ENCODE results near the gene ZBED6. TPM values are rescaled to one million over a fixed set of nuclear protein-coding genes. Genes with fewer than 3 reads are reported as not detected.
"Not testable (repeated sequence)": the region's sequence is repeated elsewhere in the genome, so short reads cannot be mapped to it uniquely, and the experiment has no call there.

ZBED6 gene
- polyA plus RNA-seq, 1 of the 3 experiments (the other 2 are of a cell fraction): 2.5 TPM

DNA sequence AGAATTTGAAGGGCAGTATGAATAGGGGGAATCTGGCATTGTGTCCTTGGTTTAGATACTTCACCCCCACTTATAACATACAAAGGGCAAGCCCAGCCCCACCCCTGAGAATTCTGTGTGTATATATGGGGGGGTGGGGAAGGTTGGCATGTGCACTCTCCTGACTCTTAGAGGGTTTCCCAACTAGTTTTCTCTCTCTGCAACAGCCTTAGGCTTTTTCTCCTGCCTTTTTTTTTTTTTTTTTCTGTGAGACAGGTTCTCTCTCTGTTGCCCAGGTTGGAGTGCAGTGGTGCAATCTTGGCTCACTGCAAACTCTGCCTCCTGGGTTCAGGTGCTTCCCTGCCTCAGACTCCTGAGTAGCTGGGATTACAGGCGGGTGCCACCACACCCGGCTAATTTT is 2.9 kb upstream of the ZBED6 start:
- Histone ChIP-seq H3K4me2 (no peak overlapping the region), H3K36me3 (replicated peaks in 1 of 2; ENCODE audit: control insufficient read depth in 1 of 2, insufficient read depth in 2 of 2, low read length in 1 of 2) (peaks cover 6 to 13% of the 10 kb centered on the region in 2 experiments), H3K9ac (no peak overlapping the region), H4K20me1 (ENCODE audit: insufficient read depth) (peaks cover 12% of the 10 kb centered on the region), H2AFZ (ENCODE audit: low read depth) (no peak overlapping the region), H3K4me1 (ENCODE audit: control insufficient read depth in 1 of 2, insufficient read depth in 2 of 2, low read depth in 1 of 2, low read length in 1 of 2) (peaks cover 5 to 8% of the 10 kb centered on the region in 2 experiments; a peak in 3 of 4 replicates), H3K9me3 (no peaks in the 10 kb centered on the region), H3K9me2 (no peaks in the 10 kb centered on the region), H3F3A (replicated peaks; ENCODE audit: insufficient read depth) (peaks cover 14% of the 10 kb centered on the region), H3K4me3 (ENCODE audit: low read depth in 2 of 2, low read length in 1 of 2) (no peak overlapping the region), H3K79me2 (ENCODE audit: insufficient read depth) (peaks cover 16% of the 10 kb centered on the region), H3K27ac (ENCODE audit: low read depth in 2 of 2, low read length in 1 of 2) (no peak overlapping the region), H3K27me3 (ENCODE audit: insufficient read depth) (no peaks in the 10 kb centered on the region)
- 100% methylated on average over 2 of the region's 2 CpGs for WGBS (ENCODE audit: low lambda C conversion rate)
- TF ChIP-seq POLR2AphosphoS5 (IDR thresholded peaks at IDR 0.05; ENCODE audit: low read depth, low read length) (no peak), MXI1 (IDR thresholded peaks at IDR 0.05; ENCODE audit: low read depth, low read length) (no peak), ELF1 (IDR thresholded peaks at IDR 0.05) (no peak), EZH2phosphoT487 (IDR thresholded peaks at IDR 0.05; ENCODE audit: borderline replicate concordance, low read depth) (no peak), SMC3 (IDR thresholded peaks at IDR 0.05; ENCODE audit: low read depth, low read length) (no peak), TCF12 (IDR thresholded peaks at IDR 0.05) (no peak)
- TF ChIP-seq, protein P1, sequence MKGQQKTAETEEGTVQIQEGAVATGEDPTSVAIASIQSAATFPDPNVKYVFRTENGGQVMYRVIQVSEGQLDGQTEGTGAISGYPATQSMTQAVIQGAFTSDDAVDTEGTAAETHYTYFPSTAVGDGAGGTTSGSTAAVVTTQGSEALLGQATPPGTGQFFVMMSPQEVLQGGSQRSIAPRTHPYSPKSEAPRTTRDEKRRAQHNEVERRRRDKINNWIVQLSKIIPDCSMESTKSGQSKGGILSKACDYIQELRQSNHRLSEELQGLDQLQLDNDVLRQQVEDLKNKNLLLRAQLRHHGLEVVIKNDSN (IDR thresholded peaks at IDR 0.05; ENCODE audit: borderline replicate concordance, low read depth): no peak
- TF ChIP-seq, protein P2, sequence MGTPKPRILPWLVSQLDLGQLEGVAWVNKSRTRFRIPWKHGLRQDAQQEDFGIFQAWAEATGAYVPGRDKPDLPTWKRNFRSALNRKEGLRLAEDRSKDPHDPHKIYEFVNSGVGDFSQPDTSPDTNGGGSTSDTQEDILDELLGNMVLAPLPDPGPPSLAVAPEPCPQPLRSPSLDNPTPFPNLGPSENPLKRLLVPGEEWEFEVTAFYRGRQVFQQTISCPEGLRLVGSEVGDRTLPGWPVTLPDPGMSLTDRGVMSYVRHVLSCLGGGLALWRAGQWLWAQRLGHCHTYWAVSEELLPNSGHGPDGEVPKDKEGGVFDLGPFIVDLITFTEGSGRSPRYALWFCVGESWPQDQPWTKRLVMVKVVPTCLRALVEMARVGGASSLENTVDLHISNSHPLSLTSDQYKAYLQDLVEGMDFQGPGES (IDR thresholded peaks at IDR 0.05; ENCODE audit: low read depth, low read length): no peak
- TF ChIP-seq, protein P3, sequence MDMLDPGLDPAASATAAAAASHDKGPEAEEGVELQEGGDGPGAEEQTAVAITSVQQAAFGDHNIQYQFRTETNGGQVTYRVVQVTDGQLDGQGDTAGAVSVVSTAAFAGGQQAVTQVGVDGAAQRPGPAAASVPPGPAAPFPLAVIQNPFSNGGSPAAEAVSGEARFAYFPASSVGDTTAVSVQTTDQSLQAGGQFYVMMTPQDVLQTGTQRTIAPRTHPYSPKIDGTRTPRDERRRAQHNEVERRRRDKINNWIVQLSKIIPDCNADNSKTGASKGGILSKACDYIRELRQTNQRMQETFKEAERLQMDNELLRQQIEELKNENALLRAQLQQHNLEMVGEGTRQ (IDR thresholded peaks at IDR 0.05; ENCODE audit: borderline replicate concordance, low read depth, low read length): no peak
- TF ChIP-seq, protein P4, sequence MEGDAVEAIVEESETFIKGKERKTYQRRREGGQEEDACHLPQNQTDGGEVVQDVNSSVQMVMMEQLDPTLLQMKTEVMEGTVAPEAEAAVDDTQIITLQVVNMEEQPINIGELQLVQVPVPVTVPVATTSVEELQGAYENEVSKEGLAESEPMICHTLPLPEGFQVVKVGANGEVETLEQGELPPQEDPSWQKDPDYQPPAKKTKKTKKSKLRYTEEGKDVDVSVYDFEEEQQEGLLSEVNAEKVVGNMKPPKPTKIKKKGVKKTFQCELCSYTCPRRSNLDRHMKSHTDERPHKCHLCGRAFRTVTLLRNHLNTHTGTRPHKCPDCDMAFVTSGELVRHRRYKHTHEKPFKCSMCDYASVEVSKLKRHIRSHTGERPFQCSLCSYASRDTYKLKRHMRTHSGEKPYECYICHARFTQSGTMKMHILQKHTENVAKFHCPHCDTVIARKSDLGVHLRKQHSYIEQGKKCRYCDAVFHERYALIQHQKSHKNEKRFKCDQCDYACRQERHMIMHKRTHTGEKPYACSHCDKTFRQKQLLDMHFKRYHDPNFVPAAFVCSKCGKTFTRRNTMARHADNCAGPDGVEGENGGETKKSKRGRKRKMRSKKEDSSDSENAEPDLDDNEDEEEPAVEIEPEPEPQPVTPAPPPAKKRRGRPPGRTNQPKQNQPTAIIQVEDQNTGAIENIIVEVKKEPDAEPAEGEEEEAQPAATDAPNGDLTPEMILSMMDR (IDR thresholded peaks at IDR 0.05): no peak
- ChIA-PET CTCF (interaction anchor here (0.6 to 2.6 kb wide), 3 partner anchors 16 to 523 kb away, joined by 3 to 12 read pairs (median 3); no protein-coding TSS in a partner anchor), POLR2A (no interaction called here)
- no peak for DNase-seq

DNA sequence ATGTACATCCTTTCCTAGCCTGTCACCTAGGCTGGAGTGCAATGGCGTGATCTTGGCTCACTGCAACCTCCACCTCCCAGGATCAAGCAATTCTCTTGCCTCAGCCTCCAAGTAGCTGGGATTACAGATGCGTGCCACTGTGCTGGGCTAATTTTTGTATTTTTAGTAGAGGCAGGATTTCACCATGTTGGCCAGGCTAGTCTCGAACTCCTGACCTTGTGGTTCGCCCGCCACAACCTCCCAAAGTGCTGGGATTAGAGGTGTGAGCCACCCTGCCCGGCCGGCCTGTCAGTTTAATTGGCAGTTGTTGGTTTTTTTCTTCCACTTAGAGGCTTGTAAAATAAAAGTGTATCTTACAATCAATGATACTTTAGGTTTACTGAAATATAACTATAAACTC is 1.9 kb upstream of the ZBED6 start:
- CTCF ChIA-PET: interaction anchor here (2.6 kb wide), 1 partner anchor 91 kb away, joined by 12 read pairs; no protein-coding TSS in a partner anchor
- peaks cover 14 to 19% of the 10 kb centered on the region in 2 experiments; a peak in 3 of 4 replicates for H3K4me1 ChIP-seq (ENCODE audit: control insufficient read depth in 1 of 2, insufficient read depth in 2 of 2, low read depth in 1 of 2, low read length in 1 of 2)

More for the DNA sequence above, 1.9 kb upstream of the ZBED6 start:
- H2AFZ ChIP-seq (ENCODE audit: low read depth); H3K9ac ChIP-seq; POLR2A ChIA-PET; H3K9me2 ChIP-seq; H3K4me3 ChIP-seq (ENCODE audit: low read depth in 2 of 2, low read length in 1 of 2); DNase-seq; H3K9me3 ChIP-seq; H3K4me2 ChIP-seq; H3K27ac ChIP-seq (ENCODE audit: low read depth in 2 of 2, low read length in 1 of 2); H3K27me3 ChIP-seq (ENCODE audit: insufficient read depth): not testable (repeated sequence)
- H3F3A ChIP-seq (replicated peaks; ENCODE audit: insufficient read depth): peaks cover 14% of the 10 kb centered on the region
- WGBS (ENCODE audit: low lambda C conversion rate): 98% methylated on average over 7 of the region's 7 CpGs
- peaks cover 27% of the 10 kb centered on the region for H3K79me2 ChIP-seq (ENCODE audit: insufficient read depth)
- H3K36me3 ChIP-seq (replicated peaks in 1 of 2; ENCODE audit: control insufficient read depth in 1 of 2, insufficient read depth in 2 of 2, low read length in 1 of 2): peaks cover 17 to 24% of the 10 kb centered on the region in 2 experiments
- H4K20me1 ChIP-seq (ENCODE audit: insufficient read depth): peaks cover 23% of the 10 kb centered on the region

Measured in SK-N-SH (cell line).